Thyroid gland (tissue), 4 donors: ENCODE data around the gene SULT1A2. TPM values are rescaled to one million over a fixed set of nuclear protein-coding genes. Genes with fewer than 3 reads are reported as not detected.

ENCODE experiments used
- DNase-seq, 2 donors: peaks; one replicate each; pipeline ENCODE4 v3.0.0-alpha.2; 2019
- H3K27ac ChIP-seq, 3 donors: fragments of 200-600 bp; sonication (generic); 1 replicate in 2 of 3; 2 replicates in 1 of 3; pipeline ENCODE4 v1.5.1; 2016 to 2019; ENCODE audit warnings: mild to moderate bottlenecking in 1 of 3, moderate library complexity in 1 of 3
- H3K27me3 ChIP-seq: fragments of 200-600 bp; sonication (generic); one replicate; pipeline ENCODE4 v1.5.1; 2019
- H3K36me3 ChIP-seq, 2 donors: fragments of 200-600 bp; sonication (generic); one replicate each; pipeline ENCODE4 v1.5.1; 2016 to 2019
- H3K4me1 ChIP-seq, 2 donors: fragments of 200-600 bp; sonication (generic); one replicate each; pipeline ENCODE4 v1.5.1; 2017 to 2019
- H3K4me3 ChIP-seq, 3 donors: fragments of 200-600 bp; sonication (generic); replicated peaks in 1 of 3; 1 replicate in 2 of 3; 2 replicates in 1 of 3; pipeline ENCODE4 v1.5.1; 2016; ENCODE audit warnings: mild to moderate bottlenecking in 1 of 3
- H3K9me3 ChIP-seq: fragments of 200-600 bp; sonication (generic); one replicate; pipeline ENCODE4 v1.5.1; 2017
- CTCF ChIP-seq, 6 experiments: fragments of 200-600 bp in 3 of 6; fragments of 450-650 bp in 3 of 6; sonication (generic) in 3 of 6; IDR thresholded peaks; one replicate each; pipeline ENCODE4 v1.5.1; 2016 to 2019; ENCODE audit warnings: antibody characterized with exemption in 6 of 6, mild to moderate bottlenecking in 2 of 6, inconsistent platforms in 1 of 6, moderate library complexity in 1 of 6
- POLR2A ChIP-seq, 2 donors: fragments of 450-650 bp; IDR thresholded peaks; one replicate each; pipeline ENCODE4 v1.6.1; 2017; ENCODE audit warnings: antibody characterized with exemption in 2 of 2, mild to moderate bottlenecking in 2 of 2, moderate library complexity in 1 of 2
- WGBS, 2 donors: methylation state at CpG; one replicate each; pipeline ENCODE4 v1.1.5; 2017; 5-methylcytosine and 5-hydroxymethylcytosine counted together
- intact Hi-C: fragments of 100-400 bp; cut with DNase I; formaldehyde crosslinking; loops from one replicate; pipeline ENCODE4 v1.15.1; 2023
- total RNA-seq, 4 donors: library from RNA; depleted of rRNA; stranded (reverse); fragments of >200 nt; gene quantifications; one replicate each; pipeline ENCODE4 v1.2.3, GENCODE V29; 2016

The SULT1A2 gene
- total RNA-seq, 4 donors from 2014 or later: 3.6 to 35.9 (median 20.9) TPM

GRCh38 chr16:28592979-28593553 lies 3.8 kb downstream of the SULT1A2 start:
- H3K27ac ChIP-seq: no peak overlapping the region
- H3K4me1 ChIP-seq: peaks cover 20 to 23% of the 10 kb centered on the region in 2 donors
- no peak for DNase-seq
- no peak for TF ChIP-seq CTCF (IDR thresholded peaks at IDR 0.05)
- no peak for TF ChIP-seq POLR2A (IDR thresholded peaks at IDR 0.05)
- intact Hi-C loops: no loop called here
- H3K36me3 ChIP-seq: peaks cover 24 to 29% of the 10 kb centered on the region in 2 donors
- WGBS, 2 donors: 92 to 93% methylated on average over 13 of the region's 13 CpGs
- H3K4me3 ChIP-seq: no peak overlapping the region
- H3K9me3 ChIP-seq: no peaks in the 10 kb centered on the region
- H3K27me3 ChIP-seq: no peaks in the 10 kb centered on the region

- Histone ChIP-seq H3K4me1 (peaks cover 17 to 20% of the 10 kb centered on the region in 2 donors), H3K36me3 (peaks cover 24 to 30% of the 10 kb centered on the region in 2 donors), H3K4me3 (no peak overlapping the region), H3K9me3 (no peaks in the 10 kb centered on the region), H3K27me3 (no peaks in the 10 kb centered on the region), H3K27ac (no peak overlapping the region)
- DNase-seq: no peak
- 94 to 98% methylated on average over 5 of the region's 5 CpGs for WGBS, 2 donors
- intact Hi-C loops: no loop called here
- TF ChIP-seq CTCF (IDR thresholded peaks at IDR 0.05): no peak
- TF ChIP-seq POLR2A (IDR thresholded peaks at IDR 0.05): no peak
Observed at GRCh38 chr16:28592511-28592910, 4.3 kb downstream of the SULT1A2 start.

GRCh38 chr16:28591355-28591754 lies 5.5 kb downstream of the SULT1A2 start:
- Histone ChIP-seq H3K4me3 (no peak overlapping the region), H3K9me3 (no peaks in the 10 kb centered on the region), H3K27ac (no peak overlapping the region), H3K27me3 (no peaks in the 10 kb centered on the region), H3K36me3 (peaks cover 30 to 31% of the 10 kb centered on the region in 2 donors), H3K4me1 (peaks cover 5 to 8% of the 10 kb centered on the region in 2 donors)
- intact Hi-C loops: no loop called here
- TF ChIP-seq POLR2A (IDR thresholded peaks at IDR 0.05): no peak
- TF ChIP-seq CTCF (IDR thresholded peaks at IDR 0.05): no peak
- DNase-seq: no peak
- 96 to 98% methylated on average over 5 to 6 of the region's 6 CpGs for WGBS, 2 donors

- no peaks in the 10 kb centered on the region for H3K9me3 ChIP-seq
- intact Hi-C loops: no loop called here
- peaks cover 32 to 33% of the 10 kb centered on the region in 2 donors for H3K36me3 ChIP-seq
- H3K4me3 ChIP-seq: no peak overlapping the region
- H3K4me1 ChIP-seq: peaks cover 0 to 3% of the 10 kb centered on the region in 2 donors
- no peak for TF ChIP-seq POLR2A (IDR thresholded peaks at IDR 0.05)
- TF ChIP-seq CTCF (IDR thresholded peaks at IDR 0.05): no peak
- no peaks in the 10 kb centered on the region for H3K27me3 ChIP-seq
- WGBS, 2 donors: 93 to 97% methylated on average over 17 to 22 of the region's 22 CpGs
- DNase-seq: no peak
- no peak overlapping the region for H3K27ac ChIP-seq
Observed at GRCh38 chr16:28590384-28591340, 6.2 kb downstream of the SULT1A2 start.

GRCh38 chr16:28589930-28590329 lies 6.9 kb downstream of the SULT1A2 start:
- WGBS, 2 donors: 92 to 100% methylated on average over 2 to 12 of the region's 13 CpGs
- Histone ChIP-seq H3K4me3 (no peak overlapping the region), H3K9me3 (no peaks in the 10 kb centered on the region), H3K36me3 (peaks cover 39 to 41% of the 10 kb centered on the region in 2 donors), H3K27ac (no peak overlapping the region), H3K27me3 (no peaks in the 10 kb centered on the region), H3K4me1 (no peaks in the 10 kb centered on the region)
- TF ChIP-seq CTCF (IDR thresholded peaks at IDR 0.05): no peak
- TF ChIP-seq POLR2A (IDR thresholded peaks at IDR 0.05): no peak
- intact Hi-C loops: no loop called here
- no peak for DNase-seq
